Cerebellar cortex (tissue), 1 donor: ENCODE data around the gene NUP133.
"Not testable (repeated sequence)": the region's sequence is repeated elsewhere in the genome, so short reads cannot be mapped to it uniquely, and the experiment has no call there.

Experiments
- DNase-seq: peaks from one replicate; pipeline ENCODE4 v3.0.0-alpha.2; 2015; ENCODE audit warnings: low spot score

The NUP133 gene

DNA sequence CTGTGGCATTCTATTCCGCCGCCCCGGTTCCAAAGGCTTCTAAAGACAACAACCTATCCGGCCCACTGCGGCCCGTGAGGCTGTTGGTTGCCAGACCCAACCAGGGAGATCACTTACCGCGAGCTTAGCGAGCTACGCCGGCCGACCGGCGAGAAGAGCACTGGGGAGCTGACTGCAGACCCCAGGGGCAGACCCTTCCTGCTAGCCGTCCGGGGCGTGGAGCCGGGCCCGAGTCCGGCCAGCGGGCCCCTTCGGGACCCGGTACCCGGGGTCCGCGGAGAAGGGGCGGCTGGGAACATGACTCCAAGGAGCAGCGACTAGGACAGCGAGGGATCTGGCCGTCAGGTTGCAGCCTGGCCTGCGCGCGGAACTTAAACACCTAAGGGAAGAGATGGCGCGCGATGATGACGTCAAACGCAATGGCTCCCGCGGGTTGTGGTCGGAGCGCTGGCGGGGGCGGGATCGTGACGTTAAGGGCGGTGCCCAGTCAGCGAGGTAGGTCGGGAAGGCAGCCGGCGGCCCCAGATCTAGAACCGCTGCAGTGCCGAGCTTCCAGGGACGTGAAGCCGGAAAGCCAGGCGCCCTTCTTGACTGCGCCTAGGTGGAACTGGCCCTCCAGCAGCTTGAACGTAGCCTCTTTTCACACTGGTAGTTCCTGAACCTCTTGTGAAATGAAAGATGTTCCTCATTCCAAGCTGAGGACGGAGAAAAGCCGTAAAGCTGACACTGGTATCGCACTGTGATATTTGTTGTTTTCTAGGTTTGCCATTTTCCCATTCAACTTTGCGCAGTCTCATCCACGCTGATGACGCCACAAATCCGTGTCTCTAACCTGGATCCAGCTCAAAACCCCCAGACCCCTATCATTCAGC lies at the start of gene NUP133:
TSS of gene NUP133 (minus strand) at position 391 of the 872 bp plus-strand sequence. CDS start at position 299, 92 bp downstream.
- DNase-seq: peak; percentile 99

DNA sequence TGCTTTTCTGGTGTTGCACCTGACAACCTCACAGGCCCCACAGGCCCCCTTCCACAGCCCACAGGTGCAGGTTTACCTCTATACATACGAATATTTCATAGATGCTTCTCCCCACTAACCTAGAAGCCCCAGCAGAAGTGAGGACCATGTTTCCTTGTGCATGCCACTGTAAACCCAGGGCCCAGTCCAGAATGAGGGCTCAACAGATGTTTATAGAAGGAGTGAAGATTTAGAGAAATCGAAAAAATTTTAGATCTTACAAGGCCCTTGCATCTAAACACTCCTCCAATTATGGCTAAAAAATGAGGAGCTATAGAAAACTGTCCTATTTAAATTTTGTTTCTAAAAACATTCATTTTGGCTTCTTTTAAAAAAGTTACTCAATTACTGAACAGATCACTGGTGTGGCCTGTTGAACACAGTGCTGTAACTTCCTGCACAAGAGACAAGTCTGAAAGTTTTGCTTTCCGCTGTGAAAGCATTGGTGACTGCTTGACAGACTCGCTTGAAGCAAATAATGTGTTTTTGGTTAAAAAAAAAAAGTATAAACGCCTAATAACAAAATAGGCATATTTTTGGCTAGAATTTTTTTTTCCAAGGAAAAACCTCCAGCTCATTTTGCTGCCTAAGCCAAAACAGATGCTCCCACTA lies 49.2 kb upstream of the NUP133 start:
- DNase-seq: peak; percentile 16

- DNase-seq: no peak
Measured at GRCh38 chr1:229554886-229555621, 46.9 kb upstream of the NUP133 start.

DNA sequence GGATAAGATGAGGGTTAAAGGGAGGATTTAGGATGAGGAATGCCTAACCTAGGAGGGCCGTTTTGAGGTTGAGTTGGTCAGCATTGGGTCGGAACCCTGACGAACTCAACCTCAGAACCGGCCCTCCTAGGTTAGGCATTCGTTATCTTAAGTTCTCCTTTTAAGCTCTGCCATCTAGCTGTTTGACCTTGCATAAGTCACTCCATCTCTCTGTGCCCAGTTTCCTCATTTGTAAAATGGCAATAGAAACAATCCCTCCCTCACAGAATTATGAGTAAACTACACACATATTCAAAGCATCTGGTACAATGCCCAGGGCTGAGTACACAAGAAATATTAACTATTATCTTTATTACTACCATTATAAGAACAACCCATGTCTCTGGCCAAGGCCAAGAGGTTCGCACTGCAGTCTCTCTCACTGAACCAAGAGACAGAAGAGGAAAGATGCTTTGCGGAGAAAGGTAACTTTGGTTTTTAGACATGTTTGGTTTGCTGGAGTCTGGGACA lies 45.5 kb upstream of the NUP133 start:
- no peak for DNase-seq

DNA sequence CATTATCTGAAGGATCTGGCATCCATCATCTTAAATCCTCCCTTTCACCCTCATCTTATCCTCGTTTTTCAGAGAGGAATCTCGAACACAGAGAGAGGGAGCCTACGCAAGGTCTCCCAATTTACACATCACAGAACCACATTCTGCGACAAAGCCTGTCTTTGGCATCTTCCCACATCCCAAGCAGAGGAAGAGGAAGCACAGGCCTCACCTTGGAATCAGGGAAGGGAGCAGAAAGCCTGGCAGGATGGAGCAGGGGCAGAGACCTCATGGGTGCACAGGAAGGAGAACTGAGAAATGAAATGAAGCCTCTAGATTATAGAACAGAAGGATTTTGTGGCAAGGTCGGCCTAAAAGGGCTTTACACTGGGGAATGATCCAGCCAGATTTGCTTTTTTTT lies 44.6 kb upstream of the NUP133 start:
- peak; percentile 31 for DNase-seq

DNA sequence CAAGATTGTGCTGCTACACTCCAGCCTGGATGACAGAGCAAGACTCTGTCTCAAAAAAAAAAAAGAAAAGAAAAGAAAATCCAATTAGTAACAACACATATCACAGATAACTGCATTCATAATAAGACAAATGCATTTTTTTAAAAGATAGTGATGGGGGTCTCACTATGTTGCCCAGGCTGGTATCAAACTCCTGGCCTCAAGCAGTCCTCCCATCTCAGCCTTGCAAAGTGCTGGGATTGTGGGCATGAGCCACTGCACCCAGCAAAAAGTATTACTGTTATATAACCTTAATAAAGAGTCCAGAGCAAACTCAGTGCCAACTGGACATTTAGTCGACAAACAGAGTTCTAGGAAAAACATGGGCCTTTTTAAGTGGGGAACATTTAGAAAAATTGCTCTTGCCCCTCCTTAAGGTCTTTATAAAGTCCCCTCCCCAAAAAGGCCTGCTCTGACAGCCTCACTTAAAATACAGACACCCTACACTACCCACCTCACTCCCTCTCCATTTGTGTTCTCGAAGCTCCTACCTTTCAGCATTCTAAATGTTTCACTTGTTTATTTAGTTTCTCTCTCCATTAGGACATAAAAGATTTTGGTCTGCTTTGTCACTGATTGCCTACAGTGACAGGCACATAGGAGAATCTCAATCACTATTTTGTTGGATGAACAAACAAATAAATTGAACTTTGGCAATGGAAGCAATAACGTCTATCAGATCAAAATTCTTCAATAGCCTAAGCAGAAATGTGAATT lies 42.8 kb upstream of the NUP133 start:
- DNase-seq: no peak

- DNase-seq: no peak
Measured at GRCh38 chr1:229547542-229547941, 39.4 kb upstream of the NUP133 start.

GRCh38 chr1:229544587-229544986 lies 36.4 kb upstream of the NUP133 start:
- DNase-seq: no peak

DNA sequence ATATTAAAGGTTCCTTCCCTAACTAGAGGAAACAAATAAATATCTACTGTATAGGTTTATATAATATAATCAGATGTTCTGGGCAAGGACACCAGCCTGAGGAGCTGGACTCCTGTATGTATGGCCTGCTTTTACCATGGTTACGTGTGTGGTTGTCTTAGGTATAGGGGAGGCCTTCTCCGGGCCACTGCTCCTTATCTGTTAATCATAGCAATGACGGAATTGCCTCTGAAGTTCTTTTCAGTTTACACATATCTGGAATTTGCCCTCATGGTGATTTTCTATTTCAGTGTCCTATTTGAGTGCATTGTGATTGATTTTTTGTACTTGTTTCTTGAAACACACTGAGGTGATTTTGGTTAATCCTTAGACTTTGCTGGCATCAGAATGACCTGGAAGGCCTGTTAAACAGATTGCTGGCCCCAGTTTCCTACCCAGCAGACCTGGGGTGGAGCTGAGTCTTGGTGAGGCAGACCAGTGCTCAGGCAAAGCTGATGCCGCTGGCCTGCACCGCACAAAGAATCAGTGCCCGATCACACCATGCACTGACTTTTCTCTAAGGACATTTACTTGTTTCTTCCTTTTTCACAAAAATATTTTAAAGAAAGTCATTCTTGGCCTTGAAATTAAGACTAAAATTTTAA lies 31.8 kb upstream of the NUP133 start:
- DNase-seq: no peak

- no peak for DNase-seq
Measured at GRCh38 chr1:229538945-229539344, 30.8 kb upstream of the NUP133 start.

- no peak for DNase-seq
Measured at GRCh38 chr1:229537894-229538293, 29.8 kb upstream of the NUP133 start.

DNA sequence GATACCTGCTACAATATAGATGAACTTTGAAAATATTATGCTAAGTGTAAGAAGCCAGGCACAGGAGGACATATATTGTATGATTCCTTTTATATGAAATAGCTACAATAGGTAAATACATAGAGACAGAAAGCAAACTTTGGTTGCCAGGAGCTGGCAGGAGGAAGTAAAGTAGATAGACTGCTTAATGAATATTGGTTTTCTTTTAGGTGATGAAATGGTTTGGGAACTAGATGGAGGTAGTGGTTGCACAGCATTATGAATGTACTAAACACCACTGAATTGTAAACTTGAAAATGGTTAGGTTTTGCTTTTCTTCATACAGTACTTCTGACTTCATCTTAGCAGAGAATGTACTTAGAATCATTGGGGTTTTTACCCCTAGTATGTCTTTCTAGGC lies 28.8 kb upstream of the NUP133 start:
- no peak for DNase-seq

DNA sequence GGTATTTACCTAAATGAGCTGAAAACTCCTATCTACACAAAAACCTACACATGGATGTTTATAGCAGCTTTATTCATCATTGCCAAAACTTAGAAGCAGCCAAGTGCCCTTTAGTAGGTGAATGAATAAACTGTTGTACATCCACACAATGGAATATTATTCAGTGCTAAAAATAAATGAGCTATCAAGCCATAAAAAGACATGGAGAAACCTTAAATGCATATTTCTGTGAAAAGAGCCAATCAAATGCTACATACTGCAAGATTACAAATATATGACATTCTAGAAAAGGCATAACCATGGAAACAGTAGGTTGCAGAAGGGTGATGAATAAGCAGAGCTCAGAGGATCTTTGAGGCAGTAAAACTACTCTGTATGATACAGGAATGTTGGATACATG lies 27.1 kb upstream of the NUP133 start:
- DNase-seq: no peak

- no peak for DNase-seq
Measured at GRCh38 chr1:229531326-229531725, 23.2 kb upstream of the NUP133 start.

DNA sequence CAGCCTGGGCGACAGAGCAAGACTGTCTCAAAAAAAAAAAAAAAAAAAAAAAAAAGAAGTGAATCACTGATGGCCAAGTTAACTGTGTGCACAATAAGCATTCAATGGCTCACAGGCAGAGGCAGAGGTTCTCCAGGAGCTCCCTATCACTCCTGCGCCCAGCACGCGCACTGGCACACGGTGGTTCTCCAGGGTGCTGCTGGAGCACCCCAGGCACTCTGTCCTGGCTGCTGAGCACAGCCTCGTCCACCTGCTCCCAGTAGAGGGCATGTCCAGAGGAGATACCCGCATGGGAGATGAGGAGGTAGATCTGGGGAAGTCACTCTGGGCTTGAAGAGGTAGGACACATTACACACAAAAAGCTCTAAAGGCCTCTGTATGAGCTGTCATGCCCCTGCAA lies 21.5 kb upstream of the NUP133 start:
- DNase-seq: no peak

DNA sequence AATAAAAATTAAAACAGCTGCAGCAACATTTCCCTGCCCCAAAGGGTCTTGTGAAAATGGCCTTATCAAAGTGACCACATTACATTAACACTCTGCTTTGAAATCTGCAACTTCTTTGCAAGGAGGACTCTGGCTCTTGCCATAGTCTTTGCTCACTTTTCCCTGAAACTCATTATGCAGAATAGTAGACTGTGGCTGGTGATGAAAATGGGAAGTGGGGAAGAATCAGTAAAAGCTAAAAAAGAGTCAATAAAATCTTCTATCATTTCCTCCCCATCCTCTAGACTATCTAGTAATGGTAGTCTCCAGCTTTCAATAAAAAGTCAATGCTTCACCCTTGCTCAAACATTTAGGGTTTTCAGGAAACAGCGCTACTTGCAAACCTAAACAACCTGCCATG lies 18.6 kb upstream of the NUP133 start:
- DNase-seq: no peak

- DNase-seq: no peak
Measured at GRCh38 chr1:229523052-229523451, 14.9 kb upstream of the NUP133 start.

- DNase-seq: peak; percentile 82
Measured at GRCh38 chr1:229514578-229515275, 6.6 kb upstream of the NUP133 start.

GRCh38 chr1:229511625-229512024 lies 3.5 kb upstream of the NUP133 start:
- DNase-seq: not testable (repeated sequence)

DNA sequence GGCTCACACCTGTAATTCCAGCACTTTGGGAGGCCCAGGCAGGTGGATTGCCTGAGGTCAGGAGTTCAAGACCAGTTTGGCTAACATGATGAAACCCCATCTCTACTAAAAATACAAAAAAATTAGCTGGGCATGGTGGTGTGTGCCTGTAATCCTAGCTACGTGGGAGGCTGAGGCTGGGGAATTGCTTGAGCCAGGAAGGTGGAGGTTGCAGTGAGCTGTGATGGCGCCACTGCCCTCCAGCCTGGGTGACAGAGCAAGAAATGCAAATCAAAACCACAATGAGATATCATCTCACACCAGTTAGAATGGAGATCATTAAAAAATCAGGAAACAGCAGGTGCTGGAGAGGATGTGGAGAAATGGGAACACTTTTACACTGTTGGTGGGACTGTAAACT lies 3.1 kb upstream of the NUP133 start:
- not testable (repeated sequence) for DNase-seq

DNA sequence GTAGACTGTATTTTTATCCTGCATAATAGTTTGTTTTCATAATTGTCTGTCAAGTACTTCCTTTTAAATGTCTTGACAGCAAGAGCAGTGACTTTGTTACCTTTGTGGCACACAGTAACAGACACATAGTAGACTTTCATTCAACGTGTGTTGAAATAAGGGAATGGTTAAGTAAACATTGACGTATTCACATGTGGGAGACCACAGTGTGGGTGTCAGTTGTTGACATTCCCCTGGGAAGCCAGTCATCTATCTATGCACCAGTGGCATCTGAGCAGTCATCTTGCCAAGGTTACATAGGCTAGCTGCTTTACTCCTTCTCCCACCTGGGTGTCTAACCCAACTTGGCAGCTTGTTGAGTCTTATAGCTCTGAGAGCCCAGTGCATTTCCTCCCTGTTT lies 1.4 kb upstream of the NUP133 start:
- DNase-seq: no peak
